NCI-H1092 treated with DMSO at 0.1 percent for 48 hours (cell line): ENCODE data around the gene SLC22A23.
A peak's percentile ranks its signal among the peaks of the same experiment; 100 is the strongest.

Experiments
- DNase-seq: peaks from one replicate; lab custom pipeline; 2025; lab: John Stamatoyannopoulos, UW

The SLC22A23 gene

DNA sequence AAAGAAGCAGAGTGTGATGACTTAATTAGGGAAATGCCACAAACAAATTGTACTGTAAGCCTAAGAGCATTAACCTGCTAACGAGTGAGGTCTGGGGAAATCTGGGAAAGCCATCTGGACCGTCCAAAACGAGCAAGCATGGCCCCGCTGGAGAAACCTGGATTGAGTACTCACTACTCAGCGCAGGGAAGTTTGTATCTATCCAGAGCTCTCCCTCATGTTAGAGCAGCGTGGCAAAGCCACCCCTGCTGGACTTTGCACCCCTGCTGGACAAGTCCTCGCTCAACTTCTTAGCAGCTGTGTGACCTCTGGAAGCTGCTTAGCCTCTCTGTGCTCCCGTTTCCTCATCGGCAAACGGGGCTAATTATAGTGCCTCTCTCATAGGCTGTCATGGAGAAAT lies 160.8 kb downstream of the SLC22A23 start:
- no peak for DNase-seq

GRCh38 chr6:3294921-3295871 lies 161.7 kb downstream of the SLC22A23 start:
- peak; percentile 35 for DNase-seq

DNA sequence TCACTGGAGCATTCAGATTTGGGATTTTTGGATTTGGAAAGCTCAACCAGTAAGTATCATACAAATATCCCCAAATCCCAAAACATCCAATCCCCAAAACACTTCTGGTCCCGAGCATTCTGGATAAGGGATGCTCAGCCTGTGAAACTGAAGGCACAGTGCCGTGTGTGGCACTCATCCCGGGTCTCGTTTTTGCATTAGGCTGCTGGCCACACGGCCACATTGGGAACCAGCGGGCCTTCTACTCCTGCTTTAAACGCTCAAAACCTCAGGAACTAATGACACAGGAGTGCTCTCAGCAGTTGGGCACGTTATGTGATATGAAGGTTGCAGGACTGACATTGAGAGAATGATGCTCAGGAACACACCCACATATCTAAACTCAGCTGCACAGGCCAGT lies 162.5 kb downstream of the SLC22A23 start:
- DNase-seq: no peak

- no peak for DNase-seq
Observed at GRCh38 chr6:3293271-3294155, 163.3 kb downstream of the SLC22A23 start.

- no peak for DNase-seq
Observed at GRCh38 chr6:3292431-3293197, 164.2 kb downstream of the SLC22A23 start.

DNA sequence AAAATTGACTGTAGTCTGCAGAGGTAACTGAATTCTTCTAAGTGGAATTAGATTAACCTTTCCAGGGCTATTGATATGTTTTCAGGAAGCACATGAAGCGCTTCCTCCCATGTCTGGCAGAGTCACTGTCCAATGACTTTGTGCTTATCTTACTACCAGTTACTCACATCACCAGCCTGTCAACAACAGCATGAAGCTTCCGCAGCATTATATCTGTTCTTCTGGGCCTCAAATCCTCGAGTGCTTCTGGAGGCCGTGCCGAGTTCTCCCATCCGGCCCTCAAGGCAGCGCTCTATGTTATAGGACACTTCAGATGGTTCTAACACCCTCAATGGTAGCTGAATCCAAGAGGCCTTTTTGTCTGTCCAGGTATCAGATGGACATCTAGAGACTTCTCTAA lies 164.9 kb downstream of the SLC22A23 start:
- no peak for DNase-seq

- DNase-seq: no peak
Observed at GRCh38 chr6:3291346-3291745, 165.5 kb downstream of the SLC22A23 start.

- no peak for DNase-seq
Observed at GRCh38 chr6:3290931-3291211, 166.0 kb downstream of the SLC22A23 start.

GRCh38 chr6:3290149-3290930 lies 166.5 kb downstream of the SLC22A23 start:
- no peak for DNase-seq

GRCh38 chr6:3289664-3290055 lies 167.2 kb downstream of the SLC22A23 start:
- DNase-seq: no peak

DNA sequence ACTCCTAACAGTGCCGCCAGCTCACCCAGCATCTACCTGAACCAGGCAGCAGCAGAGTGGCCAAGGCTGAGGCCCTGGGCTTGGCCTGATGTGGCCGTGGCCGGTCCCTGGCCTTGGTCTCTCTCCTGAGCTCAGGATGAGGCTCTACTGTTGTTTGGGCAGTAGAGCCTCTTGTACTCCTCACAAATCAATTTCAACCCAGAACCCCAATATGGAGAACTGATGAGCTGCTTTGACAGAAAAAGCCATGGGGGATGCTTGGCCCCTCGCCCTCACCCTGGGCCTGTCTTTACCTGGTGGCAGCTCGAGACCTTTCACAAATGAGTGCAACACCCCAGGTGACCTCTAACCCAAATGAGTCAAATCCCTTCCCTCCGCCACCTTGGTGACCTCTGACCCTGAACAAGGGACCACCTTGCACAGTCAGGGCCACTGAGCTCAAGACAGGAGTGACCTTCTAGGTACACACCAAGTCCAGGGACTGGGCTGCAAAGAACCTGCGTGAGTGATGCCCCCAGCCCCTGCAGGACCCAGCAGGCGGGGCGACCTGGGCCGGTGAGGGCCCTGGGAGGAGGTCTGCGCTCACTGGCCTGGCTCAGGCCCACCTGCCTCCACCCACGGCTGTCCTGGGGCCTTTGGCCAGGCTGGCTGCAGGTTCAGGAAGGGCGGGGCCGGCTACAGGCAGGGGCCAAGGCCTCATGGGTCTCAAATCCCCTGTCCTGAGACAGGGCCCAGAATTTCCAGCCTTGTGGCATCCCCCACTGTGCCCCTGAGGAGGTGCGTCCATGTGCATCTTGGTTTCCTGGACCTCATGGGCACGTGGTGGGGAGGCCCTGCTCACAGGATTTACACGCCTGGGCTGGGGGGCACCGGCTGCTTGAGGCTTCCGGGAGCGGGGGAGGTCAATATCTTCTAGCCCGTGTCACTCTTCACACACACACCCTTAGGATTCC lies 167.9 kb downstream of the SLC22A23 start:
- no peak for DNase-seq

- no peak for DNase-seq
Observed at GRCh38 chr6:3287976-3288707, 168.7 kb downstream of the SLC22A23 start.

- DNase-seq: no peak
Observed at GRCh38 chr6:3287308-3287707, 169.5 kb downstream of the SLC22A23 start.

DNA sequence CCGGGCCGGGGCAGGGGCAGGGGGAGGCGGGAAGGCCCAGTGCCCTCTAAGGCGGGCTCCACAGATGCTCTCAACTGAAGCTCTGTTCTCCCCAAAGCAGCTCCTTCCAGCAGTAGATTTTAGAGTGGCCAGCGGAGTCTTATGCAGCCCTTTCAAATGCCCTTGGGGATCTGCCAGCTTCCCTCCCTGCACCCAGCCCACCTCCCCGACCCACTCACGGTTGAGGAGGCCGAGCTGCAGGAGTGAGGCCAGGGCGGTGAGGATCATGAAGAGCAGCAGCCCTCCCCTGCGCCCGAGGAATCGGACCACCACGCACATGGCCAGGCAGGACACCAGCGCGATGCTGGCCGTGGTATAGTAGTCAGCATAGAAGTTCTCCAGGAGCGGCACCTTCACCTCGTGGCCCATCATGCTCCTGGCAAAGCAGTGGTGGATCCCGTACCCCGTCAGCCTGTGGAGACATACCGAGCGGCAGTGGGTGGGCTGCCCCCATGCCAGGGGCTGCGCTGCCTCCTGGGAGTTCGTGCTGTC lies 170.1 kb downstream of the SLC22A23 start:
- DNase-seq: no peak

DNA sequence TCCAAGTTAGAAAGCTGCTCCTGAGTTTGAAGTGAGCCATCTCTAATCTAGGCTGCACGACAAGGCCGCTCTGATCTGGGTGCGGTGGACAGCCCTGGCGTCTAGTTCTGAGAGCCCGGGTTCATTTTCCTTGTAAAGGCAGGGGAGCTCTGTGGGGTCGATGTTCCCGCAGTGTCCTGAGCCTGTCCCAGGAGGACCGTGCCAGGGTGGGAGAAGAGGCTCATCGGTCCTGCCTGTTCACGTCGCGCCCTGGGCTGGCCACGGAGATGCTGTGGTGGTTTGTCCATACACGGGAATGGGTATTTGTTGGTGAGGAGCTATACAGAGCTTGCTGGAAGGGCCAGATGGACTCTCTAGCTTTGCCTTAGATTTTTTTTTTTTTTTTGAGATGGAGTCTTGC lies 171.1 kb downstream of the SLC22A23 start:
- DNase-seq: no peak

DNA sequence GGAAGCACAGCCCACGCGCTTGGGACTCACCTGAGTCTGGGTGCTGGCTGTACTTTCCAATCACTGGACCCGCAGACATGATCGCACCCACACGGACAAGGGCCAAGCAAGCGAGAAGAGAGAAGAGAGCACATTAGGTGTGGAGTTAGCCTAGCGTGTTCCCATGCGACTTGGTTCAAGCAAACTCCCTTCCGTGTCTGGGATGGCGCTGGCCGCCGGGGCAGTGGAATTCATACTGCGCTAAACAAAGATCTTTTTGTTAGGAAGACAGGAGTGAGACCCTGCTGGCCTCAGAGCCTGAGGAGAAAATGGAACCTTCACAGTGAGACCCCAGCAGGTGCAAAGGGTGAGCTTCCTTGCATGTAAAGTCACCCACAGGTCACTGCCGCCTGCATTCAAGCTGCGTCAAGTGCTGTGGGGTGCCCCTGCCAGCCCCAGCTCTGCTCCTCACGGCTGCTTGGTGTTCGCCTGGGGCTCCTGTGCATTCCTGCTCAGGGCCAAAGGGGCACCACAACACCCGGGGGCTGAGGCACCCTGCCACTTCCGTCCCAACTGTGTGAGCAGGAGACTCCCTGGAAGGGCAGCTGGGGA lies 171.7 kb downstream of the SLC22A23 start:
- DNase-seq: no peak

DNA sequence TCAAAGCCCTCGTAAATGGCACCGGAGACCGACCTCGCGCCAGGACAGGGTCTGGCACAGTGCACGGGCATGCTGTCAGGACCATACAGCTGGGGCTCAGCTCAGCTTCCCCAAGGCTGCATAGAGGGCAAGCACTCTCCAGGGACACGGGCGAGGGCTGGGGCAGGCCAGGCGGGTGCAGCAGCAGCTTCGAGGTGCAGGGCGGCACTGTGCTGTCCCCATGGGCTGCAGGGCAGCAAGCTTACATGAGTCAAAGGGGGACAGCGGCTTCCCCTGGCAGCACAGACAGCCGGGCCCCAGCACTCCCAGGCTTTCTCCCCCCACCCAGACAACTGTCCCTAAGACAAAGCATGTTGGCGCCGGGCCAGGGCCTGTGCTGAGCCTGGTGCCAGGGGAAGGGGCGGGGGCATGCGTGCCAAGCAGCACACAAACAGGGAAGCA lies 172.4 kb downstream of the SLC22A23 start:
- DNase-seq: peak; percentile 37

- DNase-seq: no peak
Observed at GRCh38 chr6:3283641-3284435, 173.0 kb downstream of the SLC22A23 start.
